ENCODE measurements around the gene ACOT4.
"Not testable (repeated sequence)": the region's sequence is repeated elsewhere in the genome, so short reads cannot be mapped to it uniquely, and the experiment has no call there.

ACOT4 gene

GRCh38 chr14:73576391-73576790 lies 15.3 kb upstream of the ACOT4 start:
- Histone ChIP-seq H3K27me3 (no peaks in the 10 kb centered on the region), H3K4me1 (no peaks in the 10 kb centered on the region), H3K4me3 (ENCODE audit: low read depth, low read length) (no peak overlapping the region), H3K36me3 (peaks cover 10% of the 10 kb centered on the region), H3K9me3 (no peaks in the 10 kb centered on the region)
- DNase-seq: no peak
- no peak for TF ChIP-seq CTCF (IDR thresholded peaks at IDR 0.05; ENCODE audit: low read depth, low read length)

- DNase-seq; H3K4me3 ChIP-seq (ENCODE audit: low read depth, low read length); H3K4me1 ChIP-seq; H3K27me3 ChIP-seq; H3K36me3 ChIP-seq; H3K9me3 ChIP-seq: not testable (repeated sequence)
These were observed 14.5 kb upstream of the ACOT4 start for GRCh38 chr14:73577214-73577613.

- not testable (repeated sequence) for H3K9me3 ChIP-seq; H3K4me3 ChIP-seq (ENCODE audit: low read depth, low read length); H3K4me1 ChIP-seq; H3K36me3 ChIP-seq; H3K27me3 ChIP-seq; DNase-seq
These were observed 9.3 kb upstream of the ACOT4 start for GRCh38 chr14:73582102-73582979.

GRCh38 chr14:73588695-73589094 lies 3.0 kb upstream of the ACOT4 start:
- H3K4me3 ChIP-seq (ENCODE audit: low read depth, low read length): no peak overlapping the region
- H3K9me3 ChIP-seq: no peaks in the 10 kb centered on the region
- no peak for TF ChIP-seq CTCF (IDR thresholded peaks at IDR 0.05; ENCODE audit: low read depth, low read length)
- no peaks in the 10 kb centered on the region for H3K4me1 ChIP-seq
- H3K27me3 ChIP-seq: peaks cover 9% of the 10 kb centered on the region
- DNase-seq: no peak
- no peaks in the 10 kb centered on the region for H3K36me3 ChIP-seq

GRCh38 chr14:73589116-73589515 lies 2.6 kb upstream of the ACOT4 start:
- no peak for DNase-seq
- Histone ChIP-seq H3K27me3 (peaks cover 9% of the 10 kb centered on the region), H3K9me3 (no peaks in the 10 kb centered on the region), H3K36me3 (no peaks in the 10 kb centered on the region), H3K4me1 (no peaks in the 10 kb centered on the region), H3K4me3 (ENCODE audit: low read depth, low read length) (no peak overlapping the region)
- no peak for TF ChIP-seq CTCF (IDR thresholded peaks at IDR 0.05; ENCODE audit: low read depth, low read length)

GRCh38 chr14:73590673-73591004 lies 1.0 kb upstream of the ACOT4 start:
- H3K4me3 ChIP-seq (ENCODE audit: low read depth, low read length); DNase-seq; H3K36me3 ChIP-seq; H3K27me3 ChIP-seq; H3K9me3 ChIP-seq; H3K4me1 ChIP-seq: not testable (repeated sequence)

GRCh38 chr14:73594491-73594890 lies 2.8 kb downstream of the ACOT4 start:
- Histone ChIP-seq H3K27me3 (peaks cover 9% of the 10 kb centered on the region), H3K4me3 (ENCODE audit: low read depth, low read length) (no peak overlapping the region), H3K9me3 (no peaks in the 10 kb centered on the region), H3K36me3 (no peaks in the 10 kb centered on the region), H3K4me1 (no peaks in the 10 kb centered on the region)
- TF ChIP-seq CTCF (IDR thresholded peaks at IDR 0.05; ENCODE audit: low read depth, low read length): no peak
- DNase-seq: no peak

GRCh38 chr14:73599499-73599898 lies 7.8 kb downstream of the ACOT4 start:
- Histone ChIP-seq H3K4me3 (ENCODE audit: low read depth, low read length) (no peak overlapping the region), H3K27me3 (no peaks in the 10 kb centered on the region), H3K4me1 (no peaks in the 10 kb centered on the region), H3K36me3 (no peaks in the 10 kb centered on the region), H3K9me3 (no peaks in the 10 kb centered on the region)
- no peak for DNase-seq
- no peak for TF ChIP-seq CTCF (IDR thresholded peaks at IDR 0.05; ENCODE audit: low read depth, low read length)
